Bone marrow (tissue), 2 donors: ENCODE measurements around the gene RHBDL1.
A peak's percentile ranks its signal among the peaks of the same experiment; 100 is the strongest.

Experiments used
- DNase-seq, 2 donors: peaks; one replicate each; lab custom pipeline; 2025; lab: John Stamatoyannopoulos, UW

RHBDL1 gene

DNA sequence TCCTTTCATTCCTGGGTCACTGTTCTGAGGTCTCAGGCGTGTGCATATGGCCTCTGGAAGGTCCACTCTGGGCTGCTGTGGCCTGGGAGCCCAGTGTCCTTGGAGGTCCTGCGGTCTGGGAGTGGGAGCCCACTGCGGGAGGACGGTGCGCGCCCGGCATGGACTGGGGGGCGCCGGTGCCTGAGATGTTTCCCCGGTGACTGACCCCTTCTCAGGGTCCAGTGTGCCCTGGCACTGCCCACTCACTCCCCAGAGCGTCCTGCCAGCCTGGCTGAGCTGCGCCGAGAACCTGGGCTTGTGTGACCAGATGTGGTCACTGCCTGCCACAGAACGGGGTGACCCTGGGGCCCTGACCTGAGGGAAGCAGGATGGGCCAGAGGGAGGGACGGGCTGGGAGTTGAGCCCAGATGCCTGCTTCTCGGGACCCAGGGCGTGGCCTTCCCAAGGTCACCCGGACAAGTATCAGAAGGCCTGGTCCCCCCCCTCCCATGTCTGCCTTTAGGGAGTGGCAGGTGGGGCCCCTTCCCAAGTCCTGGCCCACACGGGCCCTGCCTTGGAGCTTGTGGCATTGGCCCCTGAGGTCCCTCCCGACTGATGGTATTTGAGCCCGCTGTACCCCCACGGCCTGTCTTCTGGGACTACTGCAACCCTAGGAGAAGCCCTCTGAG, 1.1 kb upstream of the RHBDL1 start:
- DNase-seq = no peak

DNA sequence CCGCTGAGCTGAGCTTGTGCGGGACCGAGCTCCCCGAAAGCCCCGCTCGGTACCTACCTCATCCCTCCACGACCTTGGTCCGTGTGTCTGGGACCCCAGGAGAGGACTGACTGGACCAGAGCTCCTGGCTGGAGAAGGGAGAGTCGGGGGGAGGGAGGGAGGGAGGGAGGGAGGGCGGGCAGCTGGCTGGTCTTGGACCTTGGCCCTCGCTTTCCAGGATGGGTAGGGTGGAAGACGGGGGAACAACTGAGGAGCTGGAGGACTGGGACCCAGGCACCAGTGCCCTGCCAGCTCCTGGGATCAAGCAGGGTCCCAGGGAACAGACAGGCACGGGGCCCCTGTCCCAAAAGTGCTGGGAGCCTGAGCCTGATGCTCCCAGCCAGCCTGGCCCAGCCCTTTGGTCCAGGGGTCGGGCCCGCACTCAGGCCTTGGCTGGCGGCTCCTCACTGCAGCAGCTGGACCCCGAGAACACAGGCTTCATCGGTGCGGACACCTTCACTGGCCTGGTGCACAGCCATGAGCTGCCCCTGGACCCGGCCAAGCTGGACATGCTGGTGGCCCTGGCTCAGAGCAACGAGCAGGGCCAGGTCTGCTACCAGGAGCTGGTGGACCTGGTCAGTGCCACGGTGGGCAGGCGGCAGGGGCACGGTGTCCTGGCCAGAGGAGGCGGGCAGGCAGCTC, 553 bp downstream of the RHBDL1 start:
- DNase-seq = no peak

DNA sequence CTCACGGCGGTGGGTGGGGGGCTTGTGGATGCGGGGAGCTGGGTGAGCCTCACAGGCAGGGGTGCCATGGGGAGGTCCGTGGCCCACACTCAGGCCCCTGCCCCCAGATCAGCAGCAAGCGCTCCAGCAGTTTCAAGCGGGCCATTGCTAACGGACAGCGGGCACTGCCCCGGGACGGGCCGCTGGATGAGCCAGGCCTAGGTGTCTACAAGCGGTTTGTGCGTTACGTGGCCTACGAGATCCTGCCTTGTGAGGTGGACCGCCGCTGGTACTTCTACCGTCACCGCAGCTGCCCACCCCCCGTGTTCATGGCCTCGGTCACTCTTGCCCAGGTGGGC, 1.1 kb downstream of the RHBDL1 start:
- no peak for DNase-seq

DNA sequence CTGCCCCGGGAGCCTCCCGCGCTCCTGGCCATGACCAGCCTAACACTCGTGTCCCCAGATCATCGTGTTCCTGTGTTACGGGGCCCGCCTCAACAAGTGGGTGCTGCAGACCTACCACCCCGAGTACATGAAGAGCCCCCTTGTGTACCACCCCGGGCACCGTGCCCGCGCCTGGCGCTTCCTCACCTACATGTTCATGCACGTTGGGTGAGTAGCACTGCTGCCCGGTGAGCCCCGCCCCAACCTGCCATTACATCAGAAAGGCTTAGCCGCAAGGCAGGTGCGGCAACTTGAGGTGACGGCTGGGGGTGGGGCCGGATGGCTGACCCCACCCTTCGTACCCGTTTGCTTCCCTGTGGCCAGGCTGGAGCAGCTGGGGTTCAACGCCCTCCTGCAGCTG, 1.4 kb downstream of the RHBDL1 start:
- DNase-seq = no peak

DNA sequence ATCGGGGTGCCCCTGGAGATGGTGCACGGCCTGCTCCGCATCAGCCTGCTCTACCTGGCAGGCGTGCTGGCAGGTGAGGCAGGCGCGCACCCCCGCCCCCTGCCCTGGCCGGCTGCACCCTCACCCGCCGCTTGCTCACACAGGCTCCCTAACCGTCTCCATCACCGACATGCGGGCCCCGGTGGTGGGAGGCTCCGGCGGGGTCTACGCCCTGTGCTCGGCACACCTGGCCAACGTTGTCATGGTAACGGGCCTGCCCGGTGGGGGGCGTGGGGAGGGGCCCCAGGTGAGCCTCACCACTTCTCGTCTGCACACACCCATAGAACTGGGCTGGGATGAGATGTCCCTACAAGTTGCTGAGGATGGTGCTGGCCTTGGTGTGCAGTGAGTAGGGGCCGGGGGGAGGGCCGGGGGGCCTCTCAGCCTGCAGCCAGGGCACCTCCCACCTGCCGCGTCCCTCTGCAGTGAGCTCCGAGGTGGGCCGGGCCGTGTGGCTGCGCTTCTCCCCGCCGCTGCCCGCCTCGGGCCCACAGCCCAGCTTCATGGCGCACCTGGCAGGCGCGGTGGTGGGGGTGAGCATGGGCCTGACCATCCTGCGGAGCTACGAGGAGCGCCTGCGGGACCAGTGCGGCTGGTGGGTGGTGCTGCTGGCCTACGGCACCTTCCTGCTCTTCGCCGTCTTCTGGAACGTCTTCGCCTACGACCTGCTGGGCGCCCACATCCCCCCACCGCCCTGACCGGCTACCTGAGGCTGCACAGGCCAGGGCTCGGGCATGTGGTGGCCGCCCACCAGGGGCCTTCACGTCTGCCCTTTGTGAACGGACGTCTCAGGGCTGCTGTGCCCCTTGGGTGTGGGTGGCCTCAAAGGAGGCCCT, 2.1 kb downstream of the RHBDL1 start:
- DNase-seq = no peak

DNA sequence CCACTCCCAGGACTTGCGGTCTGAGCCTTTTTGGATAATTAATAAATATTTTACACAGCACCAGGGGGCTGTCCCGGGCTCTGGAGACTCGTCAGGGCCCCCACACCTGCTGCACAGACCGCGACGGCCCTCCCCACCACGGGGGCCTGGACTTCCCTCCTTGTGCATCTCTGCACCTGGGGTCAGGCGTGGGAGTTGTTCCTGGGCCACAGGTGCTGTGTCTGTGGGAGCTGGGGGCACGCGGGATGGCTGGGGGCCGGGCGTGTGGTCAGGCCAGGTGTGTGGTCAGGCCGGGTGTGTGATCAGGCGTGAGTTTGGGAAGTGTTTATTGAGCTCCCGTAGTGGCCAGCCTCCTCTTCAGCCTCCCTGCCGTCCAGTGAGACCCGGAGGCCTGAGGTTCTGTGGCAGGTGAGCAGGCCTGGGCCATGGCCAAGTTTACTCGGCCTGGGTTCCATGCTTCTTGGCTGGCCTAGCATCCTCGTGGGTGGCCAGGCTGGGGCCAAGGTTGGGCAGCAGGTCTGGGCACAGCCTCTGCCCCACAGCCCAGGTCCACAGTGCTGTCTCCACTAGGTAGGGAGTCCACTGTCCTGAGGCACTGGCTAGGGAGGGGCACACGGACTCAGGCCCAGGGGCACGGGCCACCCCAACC, 2.9 kb downstream of the RHBDL1 start:
- DNase-seq = no peak

DNA sequence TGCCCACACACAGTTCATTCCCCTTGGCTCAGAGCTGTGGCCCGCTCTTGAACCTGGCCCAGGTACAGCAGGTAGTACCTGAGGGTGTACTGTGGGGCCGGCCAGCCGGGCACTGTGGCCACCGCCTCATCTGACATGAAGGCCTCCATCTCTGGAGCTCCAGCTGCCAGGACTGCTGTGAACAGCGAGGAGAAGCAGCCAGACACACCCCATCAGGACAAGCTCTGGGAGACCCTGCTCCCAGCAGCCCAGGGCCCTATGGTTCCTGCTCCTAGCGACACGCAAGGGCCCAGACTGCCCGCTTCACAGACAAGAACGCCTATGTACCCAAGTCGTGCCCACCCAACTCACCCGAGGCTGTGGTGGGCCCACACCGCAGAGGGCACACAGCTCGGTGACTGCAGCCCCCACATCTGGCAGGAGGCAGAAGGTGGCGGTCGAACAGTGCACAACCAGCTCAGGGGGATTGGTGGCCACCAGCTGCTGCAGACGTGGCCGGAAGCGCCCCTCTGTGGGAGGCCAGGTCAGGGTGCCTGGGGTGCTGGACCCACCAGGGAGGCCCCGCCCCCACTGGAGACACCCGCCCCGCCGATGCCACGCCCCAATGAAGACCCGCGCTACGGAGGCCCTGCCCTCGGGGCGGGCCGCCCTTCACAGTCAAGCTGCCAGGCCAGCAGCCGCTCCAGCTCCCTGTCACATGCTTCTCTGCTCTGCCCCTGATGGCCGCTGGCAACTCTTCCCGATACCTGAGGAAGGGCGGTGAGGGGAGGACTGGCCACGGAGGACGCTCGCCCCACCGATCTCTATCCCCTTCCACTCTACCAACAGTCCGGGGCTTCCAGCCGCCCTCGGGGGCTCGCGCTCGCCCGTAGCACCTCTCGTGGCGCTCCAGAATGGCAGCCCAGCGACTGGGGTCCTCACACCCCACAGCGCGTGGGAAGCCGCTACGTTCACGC, 3.7 kb downstream of the RHBDL1 start:
- DNase-seq = peak; percentile 33 to 76

DNA sequence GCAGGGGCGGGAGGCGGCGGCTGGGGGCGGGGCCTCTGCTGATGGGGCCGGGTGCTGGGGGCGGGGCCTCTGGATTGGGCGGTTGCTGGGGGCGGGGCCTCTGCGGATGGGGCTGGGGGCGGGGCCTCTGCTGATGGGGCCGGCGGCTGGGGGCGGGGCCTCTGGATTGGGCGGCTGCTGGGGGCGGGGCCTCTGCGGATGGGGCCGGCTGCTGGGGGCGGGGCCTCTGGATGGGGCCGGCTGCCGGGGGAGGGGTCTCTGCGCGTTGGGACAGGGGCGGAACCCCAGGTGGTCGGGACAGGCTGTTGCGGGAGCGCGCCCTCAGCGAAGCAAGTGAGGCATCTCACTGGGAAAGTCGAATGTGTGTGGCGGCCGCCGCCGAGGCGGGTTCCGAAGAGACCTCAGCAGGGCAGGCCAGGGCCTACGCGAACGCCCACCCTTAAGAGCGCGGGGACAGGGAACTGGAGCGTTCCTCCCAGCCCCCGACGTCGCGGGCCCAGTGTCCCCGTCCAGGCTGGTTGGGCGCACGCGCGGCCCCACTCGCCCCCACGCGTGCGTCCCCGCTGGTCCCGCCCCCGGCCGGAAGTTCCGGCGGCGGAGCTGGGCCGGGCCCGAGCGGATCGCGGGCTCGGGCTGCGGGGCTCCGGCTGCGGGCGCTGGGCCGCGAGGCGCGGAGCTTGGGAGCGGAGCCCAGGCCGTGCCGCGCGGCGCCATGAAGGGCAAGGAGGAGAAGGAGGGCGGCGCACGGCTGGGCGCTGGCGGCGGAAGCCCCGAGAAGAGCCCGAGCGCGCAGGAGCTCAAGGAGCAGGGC, 4.5 kb downstream of the RHBDL1 start, which contains the start of gene STUB1:
STUB1 (plus strand) TSS at position 597 of the 811 bp plus-strand sequence; CDS start at position 713, 116 bp downstream.
- peak; percentile 66 to 82 for DNase-seq

DNA sequence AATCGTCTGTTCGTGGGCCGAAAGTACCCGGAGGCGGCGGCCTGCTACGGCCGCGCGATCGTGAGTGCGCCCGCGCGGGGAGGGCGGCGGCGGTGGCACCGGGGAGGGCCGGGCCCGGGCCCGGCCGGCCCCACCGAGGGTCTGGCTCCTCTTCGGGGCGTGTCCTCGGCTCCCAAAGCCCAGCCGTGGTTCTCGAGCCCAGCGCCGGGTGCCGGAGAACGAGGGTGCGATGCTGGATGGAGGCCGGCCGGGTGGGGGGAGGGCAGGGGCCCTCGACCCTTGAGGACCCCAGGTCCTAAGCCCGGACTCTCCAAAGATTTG, 5.1 kb downstream of the RHBDL1 start:
- no peak for DNase-seq

DNA sequence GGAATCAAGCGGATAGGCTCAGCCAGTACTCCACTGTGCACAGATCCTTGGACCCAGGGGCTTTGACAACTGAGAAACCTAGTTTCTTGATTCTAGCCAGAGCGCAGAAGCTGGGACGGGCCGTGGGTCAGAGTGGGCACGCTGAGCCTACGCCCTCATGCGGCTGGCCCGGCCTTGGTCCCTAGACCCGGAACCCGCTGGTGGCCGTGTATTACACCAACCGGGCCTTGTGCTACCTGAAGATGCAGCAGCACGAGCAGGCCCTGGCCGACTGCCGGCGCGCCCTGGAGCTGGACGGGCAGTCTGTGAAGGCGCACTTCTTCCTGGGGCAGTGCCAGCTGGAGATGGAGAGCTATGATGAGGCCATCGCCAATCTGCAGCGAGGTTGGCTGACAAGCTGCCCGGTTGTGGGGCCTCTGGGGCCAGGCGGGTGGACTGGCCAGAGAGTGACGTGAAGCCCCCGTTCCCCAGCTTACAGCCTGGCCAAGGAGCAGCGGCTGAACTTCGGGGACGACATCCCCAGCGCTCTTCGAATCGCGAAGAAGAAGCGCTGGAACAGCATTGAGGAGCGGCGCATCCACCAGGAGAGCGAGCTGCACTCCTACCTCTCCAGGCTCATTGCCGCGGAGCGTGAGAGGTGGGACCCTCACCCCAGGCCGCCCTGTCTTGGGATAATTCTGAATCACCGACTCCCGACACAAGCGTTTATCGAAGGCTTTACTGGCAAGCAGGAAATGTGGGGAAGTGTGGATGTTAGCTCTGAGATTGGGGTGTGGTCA, 5.7 kb downstream of the RHBDL1 start:
- DNase-seq = peak in 1 of 2 donors; percentile 9

DNA sequence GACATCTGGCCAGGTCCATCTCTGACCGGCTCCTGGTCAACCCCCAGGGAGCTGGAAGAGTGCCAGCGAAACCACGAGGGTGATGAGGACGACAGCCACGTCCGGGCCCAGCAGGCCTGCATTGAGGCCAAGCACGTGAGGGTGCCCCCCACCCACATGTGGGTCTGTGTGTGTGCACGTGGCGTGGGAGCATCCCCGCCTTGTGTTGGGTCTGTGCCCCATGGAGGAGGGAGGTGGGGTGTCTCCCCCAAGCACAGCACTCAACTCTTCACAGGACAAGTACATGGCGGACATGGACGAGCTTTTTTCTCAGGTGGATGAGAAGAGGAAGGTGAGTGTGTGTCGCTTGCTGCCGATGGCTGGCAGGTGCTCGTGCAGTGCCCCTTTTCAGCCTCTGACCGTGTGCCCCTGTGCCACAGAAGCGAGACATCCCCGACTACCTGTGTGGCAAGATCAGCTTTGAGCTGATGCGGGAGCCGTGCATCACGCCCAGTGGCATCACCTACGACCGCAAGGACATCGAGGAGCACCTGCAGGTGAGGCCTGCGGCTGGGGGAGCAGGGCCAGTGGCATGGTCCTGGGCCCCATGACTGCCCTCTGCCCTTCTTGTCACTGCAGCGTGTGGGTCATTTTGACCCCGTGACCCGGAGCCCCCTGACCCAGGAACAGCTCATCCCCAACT, 6.4 kb downstream of the RHBDL1 start:
- DNase-seq = no peak

DNA sequence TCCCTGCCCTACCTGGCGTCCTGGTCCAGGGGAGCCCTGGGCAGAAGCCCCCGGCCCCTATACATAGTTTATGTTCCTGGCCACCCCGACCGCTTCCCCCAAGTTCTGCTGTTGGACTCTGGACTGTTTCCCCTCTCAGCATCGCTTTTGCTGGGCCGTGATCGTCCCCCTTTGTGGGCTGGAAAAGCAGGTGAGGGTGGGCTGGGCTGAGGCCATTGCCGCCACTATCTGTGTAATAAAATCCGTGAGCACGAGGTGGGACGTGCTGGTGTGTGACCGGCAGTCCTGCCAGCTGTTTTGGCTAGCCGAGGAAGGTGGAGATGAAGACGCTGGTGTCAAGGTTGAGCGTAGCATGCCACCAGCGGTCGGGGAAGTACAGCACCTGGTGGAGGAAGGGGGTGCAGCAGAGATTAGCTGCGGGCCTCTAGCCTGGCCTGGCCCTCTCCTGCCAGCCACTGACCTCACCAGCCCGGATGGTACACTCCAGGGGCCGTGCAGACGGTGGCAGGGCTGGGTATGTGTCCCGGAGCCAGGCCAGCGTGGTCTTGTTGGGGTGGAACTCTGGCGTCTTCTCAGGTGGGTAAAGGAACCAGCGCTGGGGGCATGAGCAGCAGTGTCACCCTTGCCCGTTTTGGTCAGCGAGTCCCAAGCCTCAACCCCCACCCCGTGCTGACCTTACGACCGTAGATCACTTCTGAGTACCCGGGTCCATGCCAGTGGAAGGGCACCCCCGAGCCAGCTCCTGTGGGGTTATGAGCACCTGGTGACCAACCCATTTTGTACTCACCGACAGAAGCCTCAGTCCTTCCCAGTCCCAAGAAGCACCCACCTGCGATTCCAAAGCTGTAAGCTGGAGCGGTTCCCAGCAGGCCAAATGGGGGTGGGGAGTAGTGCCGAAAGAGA, 7.3 kb downstream of the RHBDL1 start:
- no peak for DNase-seq

DNA sequence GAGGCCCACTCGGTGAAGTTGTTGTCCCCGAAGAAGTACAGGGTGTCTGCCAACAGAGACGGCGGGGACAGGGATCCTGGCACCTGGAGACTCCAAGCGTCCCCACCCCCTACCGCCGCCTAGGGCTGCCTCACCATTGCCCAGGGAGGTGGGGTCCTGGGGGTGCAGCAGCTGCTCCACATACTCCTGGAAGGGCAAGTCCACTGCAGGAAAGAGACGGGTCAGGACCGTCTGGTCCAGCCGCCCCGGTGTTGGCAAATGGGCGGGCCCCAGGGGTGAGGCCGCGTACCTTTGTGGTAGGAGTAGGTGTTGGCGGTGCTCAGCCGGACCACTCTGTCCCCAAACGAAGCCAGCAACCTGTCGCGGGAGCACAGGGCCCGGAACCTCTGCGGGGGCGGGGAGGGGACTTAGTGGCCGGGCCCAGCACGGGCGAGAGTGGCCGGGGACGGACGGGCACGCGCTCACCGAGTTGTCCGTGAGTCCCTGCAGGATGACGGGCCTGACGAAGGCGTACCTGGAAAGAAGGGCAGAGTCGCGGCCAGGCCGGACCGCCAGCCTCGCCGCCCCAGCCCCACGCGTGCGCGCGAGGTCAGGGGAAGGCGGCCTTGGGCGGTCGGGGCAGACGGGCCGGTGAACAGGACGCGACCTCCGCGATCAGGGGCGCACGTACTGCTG, 8.1 kb downstream of the RHBDL1 start:
- DNase-seq = no peak

DNA sequence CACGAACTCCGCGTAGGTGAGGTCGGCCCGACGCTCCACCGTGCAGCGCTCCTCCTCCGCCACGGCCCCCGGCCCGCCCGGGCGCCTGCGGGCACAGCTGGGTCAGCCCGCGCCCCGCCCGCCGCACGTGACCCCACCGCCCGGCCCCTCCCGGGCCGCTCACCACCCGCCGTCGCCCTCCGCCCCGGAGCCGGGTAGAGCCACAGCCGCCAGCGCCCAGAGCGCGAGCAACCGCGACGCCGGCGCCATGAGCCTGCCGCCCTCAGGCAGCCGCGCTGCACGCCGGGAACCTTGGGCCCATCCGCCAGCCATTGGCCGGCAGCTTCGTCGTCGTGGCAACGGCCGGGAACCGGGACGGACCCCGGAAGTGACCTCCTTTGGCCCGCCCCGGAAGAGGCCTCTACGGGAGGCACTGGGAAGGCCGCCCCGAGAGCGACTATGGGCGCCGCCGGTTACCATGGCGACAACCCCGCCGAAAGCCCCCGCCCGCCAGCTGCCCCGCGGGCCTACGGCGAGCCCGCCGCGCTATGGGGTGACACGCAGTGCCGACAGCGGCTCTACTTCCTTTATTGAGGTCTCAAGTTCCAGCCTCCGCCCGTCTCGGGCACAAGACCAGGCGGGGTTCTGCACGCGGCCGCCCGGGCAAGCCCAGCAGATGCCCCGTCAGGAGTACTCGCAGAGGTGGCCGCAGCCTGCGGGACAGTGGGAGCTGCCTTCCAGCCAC, 8.8 kb downstream of the RHBDL1 start, which contains the start of gene JMJD8:
JMJD8 (minus strand) TSS at position 264 of the 724 bp plus-strand sequence; CDS start at position 249, 15 bp downstream.
- DNase-seq = peak; percentile 74 to 87

DNA sequence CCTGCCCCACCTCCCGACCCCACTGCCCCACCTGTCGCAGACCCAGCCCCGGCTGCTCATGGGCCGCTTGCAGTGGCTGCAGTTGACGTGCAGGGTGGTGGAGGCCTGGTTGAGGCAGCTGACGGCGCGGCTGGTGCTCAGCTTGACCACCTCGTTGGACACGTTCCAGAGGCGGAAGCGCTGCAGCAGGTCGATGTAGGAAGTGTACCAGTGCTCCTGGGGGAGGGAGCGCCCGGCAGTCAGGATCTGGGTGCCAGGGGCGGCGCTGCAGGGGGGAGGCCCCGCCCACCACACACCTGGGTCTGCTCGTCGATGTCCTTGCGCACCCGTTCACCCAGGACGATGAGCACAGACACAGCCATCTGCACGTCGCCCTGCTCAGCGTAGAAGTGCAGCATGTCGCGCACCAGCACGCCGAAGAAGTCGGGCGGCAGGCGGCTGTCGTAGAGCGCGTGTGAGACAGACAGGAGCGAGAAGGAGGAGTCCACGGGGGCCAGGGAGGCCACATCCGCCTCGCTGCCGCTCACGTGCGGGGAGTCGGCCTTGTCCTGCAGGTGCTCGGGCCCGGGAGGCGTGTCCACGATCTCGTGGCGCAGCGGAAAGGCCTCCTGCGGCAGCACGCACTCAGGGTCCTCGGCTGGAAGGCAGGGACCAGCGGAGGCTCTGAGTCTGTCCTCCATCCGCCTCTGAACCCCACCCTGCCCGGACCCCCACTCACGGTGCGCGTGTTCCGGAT, 9.7 kb downstream of the RHBDL1 start:
- DNase-seq = no peak

DNA sequence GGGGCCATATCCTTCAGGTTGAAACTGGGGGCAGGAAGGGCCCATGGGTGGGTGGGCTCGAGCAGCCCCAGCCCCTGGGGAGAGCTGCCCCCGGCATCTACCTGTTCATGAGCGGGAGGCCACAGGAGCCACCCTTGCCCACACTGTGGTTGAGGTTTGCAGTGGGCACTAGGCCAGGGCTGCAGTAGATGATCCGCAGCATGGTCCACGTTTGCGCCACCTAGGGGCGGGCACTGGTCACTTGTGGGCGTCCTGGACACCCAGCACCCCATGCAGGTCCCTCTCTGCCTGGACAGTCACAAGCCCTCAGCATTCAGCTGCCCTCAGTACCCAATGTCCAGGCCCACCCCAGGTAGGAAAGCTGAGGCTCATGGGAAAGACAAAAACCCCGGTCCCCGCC, 10.5 kb downstream of the RHBDL1 start:
- DNase-seq = peak in 1 of 2 donors; percentile 9
